ENCODE data around the gene NREP.

GRCh38 chr5:111758284-111758628 is 1.3 kb upstream of the NREP start:
- no peak for TF ChIP-seq POLR2AphosphoS5 (IDR thresholded peaks at IDR 0.05; ENCODE audit: low read length)
- no peak for TF ChIP-seq ATF7 (IDR thresholded peaks at IDR 0.05; ENCODE audit: low read depth)
- TF ChIP-seq, protein P1, sequence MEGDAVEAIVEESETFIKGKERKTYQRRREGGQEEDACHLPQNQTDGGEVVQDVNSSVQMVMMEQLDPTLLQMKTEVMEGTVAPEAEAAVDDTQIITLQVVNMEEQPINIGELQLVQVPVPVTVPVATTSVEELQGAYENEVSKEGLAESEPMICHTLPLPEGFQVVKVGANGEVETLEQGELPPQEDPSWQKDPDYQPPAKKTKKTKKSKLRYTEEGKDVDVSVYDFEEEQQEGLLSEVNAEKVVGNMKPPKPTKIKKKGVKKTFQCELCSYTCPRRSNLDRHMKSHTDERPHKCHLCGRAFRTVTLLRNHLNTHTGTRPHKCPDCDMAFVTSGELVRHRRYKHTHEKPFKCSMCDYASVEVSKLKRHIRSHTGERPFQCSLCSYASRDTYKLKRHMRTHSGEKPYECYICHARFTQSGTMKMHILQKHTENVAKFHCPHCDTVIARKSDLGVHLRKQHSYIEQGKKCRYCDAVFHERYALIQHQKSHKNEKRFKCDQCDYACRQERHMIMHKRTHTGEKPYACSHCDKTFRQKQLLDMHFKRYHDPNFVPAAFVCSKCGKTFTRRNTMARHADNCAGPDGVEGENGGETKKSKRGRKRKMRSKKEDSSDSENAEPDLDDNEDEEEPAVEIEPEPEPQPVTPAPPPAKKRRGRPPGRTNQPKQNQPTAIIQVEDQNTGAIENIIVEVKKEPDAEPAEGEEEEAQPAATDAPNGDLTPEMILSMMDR (IDR thresholded peaks at IDR 0.05 in 2 of 3, conservative IDR thresholded peaks at IDR 0.05 in 1 of 3; ENCODE audit: control insufficient read depth in 2 of 3, extremely low read depth in 1 of 3, insufficient read depth in 1 of 3, low read depth in 3 of 3, low read length in 3 of 3), result no peak
- TF ChIP-seq REST (IDR thresholded peaks at IDR 0.05; ENCODE audit: low read depth, low read length), result no peak
- TF ChIP-seq BACH1 (IDR thresholded peaks at IDR 0.05; ENCODE audit: borderline replicate concordance), result no peak
- no peak for TF ChIP-seq MYC (IDR thresholded peaks at IDR 0.05; ENCODE audit: insufficient read depth, insufficient read length, insufficient replicate concordance, low read length, severe bottlenecking)
- TF ChIP-seq BHLHE40 (IDR thresholded peaks at IDR 0.05; ENCODE audit: borderline replicate concordance in 1 of 2, low read depth in 2 of 2, low read length in 1 of 2), result no peak

Data from GM12878 (cell line).